Stimulated activated memory B cell treated with anti-CD40 and anti-IgM and Interleukin-4, amounts not matched to agents 10 μg/mL and 1 μg/mL and 100 μg/mL, for 72 hours (primary cell): ENCODE data around the gene KRT28.
"Not testable (repeated sequence)": the region's sequence is repeated elsewhere in the genome, so short reads cannot be mapped to it uniquely, and the experiment has no call there.

Experiments used
- ATAC-seq: fragments of 150-1000 bp; cut with Tn5 transposase; 2 replicates; pipeline ENCODE4 v1.10.0; 2021
- H3K27ac Mint-ChIP-seq: one replicate; pipeline ENCODE4 v1.8.0; 2022; ENCODE audit warnings: mild to moderate bottlenecking, mixed read lengths
- H3K27me3 Mint-ChIP-seq: one replicate; pipeline ENCODE4 v1.8.0; 2022; ENCODE audit warnings: mixed read lengths
- H3K36me3 Mint-ChIP-seq: one replicate; pipeline ENCODE4 v1.8.0; 2022; ENCODE audit warnings: mixed read lengths
- H3K4me1 Mint-ChIP-seq: one replicate; pipeline ENCODE4 v1.8.0; 2022; ENCODE audit warnings: mixed read lengths
- H3K4me3 Mint-ChIP-seq: one replicate; pipeline ENCODE4 v1.8.0; 2022; ENCODE audit warnings: mild to moderate bottlenecking, moderate library complexity, mixed read lengths
- H3K9me3 Mint-ChIP-seq: one replicate; pipeline ENCODE4 v1.8.0; 2022; ENCODE audit warnings: mixed read lengths

KRT28 gene

GRCh38 chr17:40777459-40777858, 22.3 kb downstream of the KRT28 start:
- Mint-ChIP-seq H3K36me3 (no peaks in the 10 kb centered on the region), H3K27ac (no peak overlapping the region), H3K9me3 (no peaks in the 10 kb centered on the region), H3K27me3 (peaks cover 42% of the 10 kb centered on the region), H3K4me1 (peaks cover 4% of the 10 kb centered on the region), H3K4me3 (no peak overlapping the region)
- ATAC-seq = no peak

GRCh38 chr17:40775945-40776344, 23.8 kb downstream of the KRT28 start:
- H3K27ac Mint-ChIP-seq = no peak overlapping the region
- H3K4me3 Mint-ChIP-seq = no peak overlapping the region
- peaks cover 4% of the 10 kb centered on the region for H3K4me1 Mint-ChIP-seq
- no peaks in the 10 kb centered on the region for H3K36me3 Mint-ChIP-seq
- no peak for ATAC-seq
- peaks cover 42% of the 10 kb centered on the region for H3K27me3 Mint-ChIP-seq
- H3K9me3 Mint-ChIP-seq = no peaks in the 10 kb centered on the region

GRCh38 chr17:40772101-40772500, 27.7 kb downstream of the KRT28 start, which contains the start of gene KRT26:
TSS of gene KRT26 (minus strand) at chr17:40772201. CDS start at chr17:40772113, 88 bp downstream.
- no peaks in the 10 kb centered on the region for H3K4me1 Mint-ChIP-seq
- H3K9me3 Mint-ChIP-seq = no peaks in the 10 kb centered on the region
- H3K4me3 Mint-ChIP-seq = no peak within 1 kb of the TSS
- H3K36me3 Mint-ChIP-seq = no peaks in the 10 kb centered on the region
- no peak within 1 kb of the TSS for H3K27ac Mint-ChIP-seq
- no peak for ATAC-seq
- peaks cover 18% of the 10 kb centered on the region for H3K27me3 Mint-ChIP-seq

GRCh38 chr17:40765657-40766056, 34.1 kb downstream of the KRT28 start:
- peaks cover 33% of the 10 kb centered on the region for H3K27me3 Mint-ChIP-seq
- H3K27ac Mint-ChIP-seq = no peak overlapping the region
- H3K4me3 Mint-ChIP-seq = no peak overlapping the region
- no peaks in the 10 kb centered on the region for H3K4me1 Mint-ChIP-seq
- peaks cover 14% of the 10 kb centered on the region for H3K9me3 Mint-ChIP-seq
- ATAC-seq = no peak
- peaks cover 6% of the 10 kb centered on the region for H3K36me3 Mint-ChIP-seq

- H3K4me3 Mint-ChIP-seq = no peak overlapping the region
- H3K9me3 Mint-ChIP-seq = peaks cover 26% of the 10 kb centered on the region
- peaks cover 52% of the 10 kb centered on the region for H3K27me3 Mint-ChIP-seq
- no peaks in the 10 kb centered on the region for H3K4me1 Mint-ChIP-seq
- H3K36me3 Mint-ChIP-seq = peaks cover 12% of the 10 kb centered on the region
- no peak for ATAC-seq
- no peak overlapping the region for H3K27ac Mint-ChIP-seq
Measured at GRCh38 chr17:40763752-40764151, 36.0 kb downstream of the KRT28 start.

GRCh38 chr17:40760105-40761016, 39.4 kb downstream of the KRT28 start:
- no peak overlapping the region for H3K4me3 Mint-ChIP-seq
- H3K27me3 Mint-ChIP-seq = peaks cover 57% of the 10 kb centered on the region
- H3K36me3 Mint-ChIP-seq = peaks cover 17% of the 10 kb centered on the region
- H3K27ac Mint-ChIP-seq = no peak overlapping the region
- no peaks in the 10 kb centered on the region for H3K4me1 Mint-ChIP-seq
- no peak for ATAC-seq
- peaks cover 38% of the 10 kb centered on the region for H3K9me3 Mint-ChIP-seq

GRCh38 chr17:40755231-40755630, 44.5 kb downstream of the KRT28 start, which contains the start of gene KRT25:
TSS of gene KRT25 (minus strand) at chr17:40755331. CDS start at chr17:40755271, 60 bp downstream.
- peaks cover 11% of the 10 kb centered on the region for H3K36me3 Mint-ChIP-seq
- H3K27me3 Mint-ChIP-seq = peaks cover 40% of the 10 kb centered on the region
- H3K4me3 Mint-ChIP-seq = no peak within 1 kb of the TSS
- H3K9me3 Mint-ChIP-seq = peaks cover 20% of the 10 kb centered on the region
- no peak for ATAC-seq
- no peak within 1 kb of the TSS for H3K27ac Mint-ChIP-seq
- no peaks in the 10 kb centered on the region for H3K4me1 Mint-ChIP-seq

- ATAC-seq = no peak
- peaks cover 12% of the 10 kb centered on the region for H3K9me3 Mint-ChIP-seq
- peaks cover 31% of the 10 kb centered on the region for H3K27me3 Mint-ChIP-seq
- H3K4me3 Mint-ChIP-seq = no peak overlapping the region
- H3K4me1 Mint-ChIP-seq = no peaks in the 10 kb centered on the region
- H3K27ac Mint-ChIP-seq = no peak overlapping the region
- peaks cover 5% of the 10 kb centered on the region for H3K36me3 Mint-ChIP-seq
Measured at GRCh38 chr17:40753804-40754203, 46.0 kb downstream of the KRT28 start.

GRCh38 chr17:40751065-40751464, 48.7 kb downstream of the KRT28 start:
- Mint-ChIP-seq H3K9me3 (no peaks in the 10 kb centered on the region), H3K4me1 (no peaks in the 10 kb centered on the region), H3K27ac (no peak overlapping the region), H3K36me3 (no peaks in the 10 kb centered on the region), H3K27me3 (peaks cover 31% of the 10 kb centered on the region), H3K4me3 (no peak overlapping the region)
- ATAC-seq = no peak

GRCh38 chr17:40750391-40750790, 49.4 kb downstream of the KRT28 start:
- ATAC-seq = no peak
- no peaks in the 10 kb centered on the region for H3K36me3 Mint-ChIP-seq
- H3K27ac Mint-ChIP-seq = no peak overlapping the region
- no peaks in the 10 kb centered on the region for H3K9me3 Mint-ChIP-seq
- H3K4me3 Mint-ChIP-seq = no peak overlapping the region
- H3K4me1 Mint-ChIP-seq = no peaks in the 10 kb centered on the region
- peaks cover 34% of the 10 kb centered on the region for H3K27me3 Mint-ChIP-seq

- not testable (repeated sequence) for H3K36me3 Mint-ChIP-seq, ATAC-seq, H3K4me3 Mint-ChIP-seq, H3K27ac Mint-ChIP-seq, H3K9me3 Mint-ChIP-seq, H3K4me1 Mint-ChIP-seq
- peaks cover 43% of the 10 kb centered on the region for H3K27me3 Mint-ChIP-seq
Measured at GRCh38 chr17:40748666-40749065, 51.1 kb downstream of the KRT28 start.
